Measurements from ENCODE around the gene DOCK8.

Gene DOCK8

DNA sequence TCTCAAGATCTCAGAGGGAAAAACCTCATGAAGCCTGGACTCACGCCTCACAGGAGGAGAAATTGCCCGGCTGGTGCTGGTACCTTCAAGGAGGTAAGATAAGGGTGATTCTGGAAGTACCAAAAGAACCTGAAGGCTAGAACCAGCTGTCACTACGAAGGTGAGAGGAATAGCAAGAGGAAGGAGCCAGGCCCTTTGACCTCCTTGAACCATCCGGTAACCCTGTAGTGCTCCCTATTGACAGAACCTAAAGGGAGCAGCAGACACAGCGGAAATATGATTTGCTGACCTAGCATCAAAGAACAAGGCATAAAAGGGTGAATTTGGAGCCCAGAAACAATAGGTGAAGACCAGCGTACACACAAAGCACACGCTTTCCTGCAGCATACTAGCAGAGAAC lies 92.2 kb downstream of the DOCK8 start:
- DNase-seq (ENCODE audit: low read depth in 2 of 2), result no peak

DNA sequence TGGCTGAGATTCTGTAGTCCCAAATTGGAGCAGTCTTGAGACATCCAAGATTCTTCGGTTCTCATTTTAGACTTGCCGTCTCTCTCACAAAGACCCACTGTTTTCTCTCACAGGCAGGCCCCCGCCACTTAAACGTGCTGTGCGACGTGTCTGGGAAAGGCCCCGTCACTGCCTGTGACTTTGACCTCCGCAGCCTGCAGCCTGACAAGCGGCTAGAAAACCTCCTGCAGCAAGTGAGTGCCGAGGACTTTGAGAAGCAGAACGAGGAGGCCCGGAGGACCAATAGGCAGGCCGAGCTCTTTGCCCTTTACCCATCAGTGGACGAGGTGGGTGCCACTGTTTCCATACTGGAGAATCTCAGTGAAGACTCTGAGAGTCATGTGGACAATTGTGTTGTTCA lies 97.2 kb downstream of the DOCK8 start:
- no peak for DNase-seq (ENCODE audit: low read depth in 2 of 2)

GRCh38 chr9:312596-313320 lies 98.1 kb downstream of the DOCK8 start:
- no peak for DNase-seq (ENCODE audit: low read depth in 2 of 2)

- no peak for DNase-seq (ENCODE audit: low read depth in 2 of 2)
Measured at GRCh38 chr9:316382-316965, 101.8 kb downstream of the DOCK8 start.

DNA sequence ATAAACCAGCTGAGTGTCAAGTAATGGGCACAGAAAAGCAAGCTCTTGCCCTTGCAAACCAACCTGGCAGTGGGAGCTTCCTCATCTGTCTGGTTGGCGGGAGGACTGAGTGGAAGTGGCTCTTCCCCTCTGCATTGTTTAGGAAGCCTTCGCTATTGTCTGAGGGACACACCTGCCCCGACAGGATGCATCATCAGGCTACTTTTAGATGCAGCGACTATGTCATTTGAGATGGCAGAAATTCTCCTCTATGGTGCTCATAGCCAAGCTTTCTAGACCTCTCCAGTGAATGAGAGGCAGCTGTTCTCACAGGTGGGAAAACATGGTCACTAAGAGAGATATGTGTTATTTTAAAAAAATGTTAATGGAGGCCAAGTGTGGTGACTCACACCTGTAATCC lies 104.0 kb downstream of the DOCK8 start:
- DNase-seq (ENCODE audit: low read depth in 2 of 2), result no peak

DNA sequence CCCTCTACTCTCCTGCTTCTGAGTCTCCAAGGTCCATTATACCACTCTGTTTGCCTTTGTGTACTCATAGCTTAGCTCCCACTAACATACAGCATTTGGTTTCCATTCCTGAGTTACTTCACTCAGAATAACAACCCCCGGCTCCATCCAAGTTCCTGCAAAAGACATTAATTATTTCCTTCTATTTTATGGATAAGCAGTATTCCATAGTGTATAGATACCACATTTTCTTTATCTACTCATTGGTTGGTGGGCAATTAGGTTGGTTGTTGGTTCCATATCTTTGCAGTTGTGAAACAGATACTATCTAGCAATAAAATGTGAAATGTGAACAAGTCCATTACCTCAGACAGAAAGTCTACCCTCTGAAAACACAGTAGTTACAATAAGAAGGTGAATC lies 110.3 kb downstream of the DOCK8 start:
- DNase-seq (ENCODE audit: low read depth in 2 of 2), result no peak

DNA sequence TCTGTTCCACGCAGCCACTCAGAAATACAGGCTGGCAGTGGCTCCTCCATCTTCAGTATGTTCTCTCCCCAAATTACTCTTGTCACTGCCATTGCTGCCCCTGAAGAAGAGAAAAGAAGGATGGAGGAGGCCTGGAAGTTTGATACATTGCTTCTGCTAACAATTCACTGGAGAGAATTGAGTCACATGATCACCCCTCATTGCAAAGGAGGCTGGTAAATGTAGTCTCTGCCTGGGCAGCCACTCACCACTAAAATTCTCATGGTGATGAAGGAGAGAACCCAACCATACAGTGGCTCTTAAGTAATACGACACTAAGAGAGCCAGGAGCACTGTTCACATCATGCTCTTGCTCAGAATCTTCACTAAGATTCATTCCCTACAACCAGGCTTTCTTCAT lies 112.0 kb downstream of the DOCK8 start:
- no peak for DNase-seq (ENCODE audit: low read depth in 2 of 2)

- DNase-seq (ENCODE audit: low read depth in 2 of 2), result no peak
Measured at GRCh38 chr9:328453-328852, 113.8 kb downstream of the DOCK8 start.

DNA sequence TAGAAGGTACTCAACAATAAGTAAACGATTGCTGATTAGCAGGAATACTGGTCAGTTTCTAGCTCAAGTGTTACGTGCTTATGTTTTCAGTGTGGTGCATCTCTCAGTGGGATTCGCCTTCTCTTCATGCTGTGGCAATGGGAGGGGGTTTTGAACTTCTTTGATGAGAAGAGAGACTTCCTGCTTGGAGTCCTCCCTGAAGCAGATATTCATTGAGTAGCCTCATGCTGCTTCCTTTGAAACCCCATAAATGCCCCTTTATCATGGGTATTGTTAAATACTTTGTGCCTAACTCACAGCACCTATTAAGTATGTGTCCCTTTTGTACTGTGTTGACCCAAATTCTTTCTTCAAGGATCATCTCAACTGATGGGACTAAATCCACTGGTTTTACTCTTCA lies 116.5 kb downstream of the DOCK8 start:
- DNase-seq (ENCODE audit: low read depth in 2 of 2), result no peak

- no peak for DNase-seq (ENCODE audit: low read depth in 2 of 2)
Measured at GRCh38 chr9:335373-335772, 120.7 kb downstream of the DOCK8 start.

GRCh38 chr9:336039-336438 lies 121.4 kb downstream of the DOCK8 start:
- DNase-seq (ENCODE audit: low read depth in 2 of 2), result no peak

DNA sequence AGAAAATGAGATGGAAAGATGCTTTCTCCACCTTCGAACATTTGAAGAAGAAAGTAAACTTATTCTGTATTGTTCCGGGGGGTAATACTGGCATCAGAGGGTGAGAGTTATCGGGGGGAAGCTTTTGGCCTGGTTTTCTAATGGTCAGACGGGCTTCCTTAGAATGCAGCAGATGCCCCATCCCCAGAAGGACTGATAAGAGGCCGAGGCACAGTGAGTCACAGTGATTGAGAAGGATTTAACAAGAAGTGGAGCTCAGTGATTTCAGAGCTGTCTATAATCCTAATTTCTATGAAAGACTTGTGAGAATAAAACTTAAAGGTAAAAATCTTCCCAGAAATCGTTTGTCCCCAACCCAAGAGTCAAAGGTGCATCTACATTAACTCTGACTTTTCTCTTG lies 123.9 kb downstream of the DOCK8 start:
- no peak for DNase-seq (ENCODE audit: low read depth in 2 of 2)

DNA sequence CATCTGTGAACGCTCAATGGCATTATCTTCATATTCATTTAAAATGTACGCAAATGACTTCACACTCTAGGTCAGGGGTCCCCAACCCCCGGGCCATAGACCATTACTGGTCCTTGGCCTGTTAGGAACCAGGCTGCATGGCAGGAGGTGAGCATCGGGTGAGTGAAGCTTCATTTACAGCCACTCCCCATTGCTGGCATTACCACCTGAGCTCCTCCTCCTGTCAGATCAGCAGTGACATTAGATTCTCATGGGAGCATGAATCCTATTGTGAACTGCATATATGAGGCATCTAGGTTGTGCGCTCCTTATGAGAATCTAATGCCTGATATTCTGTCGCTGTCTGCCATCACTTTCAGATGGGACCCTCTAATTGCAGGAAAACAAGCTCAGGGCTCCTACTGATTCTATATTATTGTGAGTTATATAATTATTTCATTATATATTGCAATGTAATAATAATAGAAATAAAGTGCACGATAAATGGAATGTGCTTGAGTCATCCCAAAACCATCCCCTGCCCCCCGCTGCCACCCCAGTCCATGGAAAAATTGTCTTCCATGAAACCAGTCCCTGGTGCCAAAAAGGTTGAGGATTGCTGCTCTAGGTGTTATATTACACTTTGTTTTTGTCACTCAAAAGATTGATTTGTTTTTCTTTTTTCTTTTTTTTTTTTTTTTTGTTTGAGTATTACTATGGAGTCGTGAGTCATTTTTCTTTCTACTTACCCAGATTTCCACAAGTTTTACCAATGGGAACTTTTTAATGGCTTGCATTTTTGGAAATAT lies 127.2 kb downstream of the DOCK8 start:
- no peak for DNase-seq (ENCODE audit: low read depth in 2 of 2)

DNA sequence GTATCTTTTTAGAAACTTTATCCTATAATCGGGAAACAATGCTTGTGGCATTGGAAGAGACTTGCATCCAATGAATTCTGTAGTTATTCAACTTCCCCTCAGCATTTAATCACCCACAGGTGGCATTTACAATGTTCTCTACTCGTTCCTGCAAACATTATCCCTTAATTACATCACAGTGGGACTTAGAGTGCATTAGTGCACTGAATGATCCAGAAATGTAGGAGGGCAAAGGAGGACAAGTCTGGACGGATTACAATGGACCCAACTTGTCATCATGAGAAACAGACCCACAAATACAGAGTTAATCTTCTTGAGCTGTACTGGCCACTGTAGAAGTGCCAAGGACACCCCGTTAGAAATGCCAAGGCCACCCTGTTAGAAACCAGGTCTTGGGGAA lies 129.1 kb downstream of the DOCK8 start:
- no peak for DNase-seq (ENCODE audit: low read depth in 2 of 2)

GRCh38 chr9:346111-346571 lies 131.5 kb downstream of the DOCK8 start:
- DNase-seq (ENCODE audit: low read depth in 2 of 2), result no peak

- no peak for DNase-seq (ENCODE audit: low read depth in 2 of 2)
Measured at GRCh38 chr9:347667-348292, 133.1 kb downstream of the DOCK8 start.

GRCh38 chr9:350384-350783 lies 135.7 kb downstream of the DOCK8 start:
- no peak for DNase-seq (ENCODE audit: low read depth in 2 of 2)

GRCh38 chr9:351916-352315 lies 137.3 kb downstream of the DOCK8 start:
- DNase-seq (ENCODE audit: low read depth in 2 of 2), result no peak

GRCh38 chr9:353077-353476 lies 138.4 kb downstream of the DOCK8 start:
- no peak for DNase-seq (ENCODE audit: low read depth in 2 of 2)

DNA sequence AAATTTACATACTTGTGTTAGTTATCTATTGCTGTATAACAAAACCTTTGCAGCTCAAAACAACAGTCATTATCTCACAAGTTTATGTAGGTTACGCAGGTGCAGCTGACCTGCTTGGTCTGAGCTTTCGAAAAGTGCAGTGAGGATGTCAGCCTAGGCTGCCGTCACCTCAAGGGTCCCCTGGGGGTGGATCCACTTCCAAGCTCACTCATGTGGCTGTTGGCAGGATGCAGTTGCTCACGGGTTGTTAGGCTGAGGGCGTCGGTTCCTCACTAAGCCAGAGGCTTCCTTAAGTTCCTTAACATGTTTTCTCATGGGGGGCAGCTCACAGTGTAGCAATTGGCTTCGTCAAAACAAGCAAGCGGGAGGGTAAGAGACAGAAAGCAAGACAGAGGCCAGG lies 139.8 kb downstream of the DOCK8 start:
- no peak for DNase-seq (ENCODE audit: low read depth in 2 of 2)

DNA sequence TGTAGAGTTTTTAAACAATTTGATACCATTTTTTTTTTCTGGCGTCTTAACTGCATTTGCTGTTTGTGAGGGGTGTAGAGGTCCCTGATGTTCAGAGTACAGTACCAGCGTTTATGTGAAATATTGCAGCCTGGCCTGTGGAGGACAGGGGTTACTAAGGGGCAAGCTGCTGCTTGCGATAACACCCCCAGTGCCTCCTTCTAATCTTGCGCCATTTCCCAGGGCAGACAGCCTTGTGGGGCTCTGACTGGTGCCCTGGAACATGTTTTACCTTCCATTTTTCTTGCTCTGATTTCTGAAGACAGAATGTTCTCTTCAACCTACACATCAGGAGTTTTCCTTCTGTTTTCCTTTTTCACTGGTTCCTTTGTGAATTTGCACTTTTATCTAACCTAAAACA lies 142.9 kb downstream of the DOCK8 start:
- DNase-seq (ENCODE audit: low read depth in 2 of 2), result no peak

GRCh38 chr9:362561-363273 lies 148.1 kb downstream of the DOCK8 start:
- DNase-seq (ENCODE audit: low read depth in 2 of 2), result no peak

Data from stimulated activated CD4-positive, alpha-beta T cell treated with anti-CD3 and anti-CD28 coated beads, Interleukin-4, amount 100 ng/mL, for 48 hours (primary cell).